Measurements from ENCODE around the gene CRTAC1.
A peak's percentile ranks its signal among the peaks of the same experiment; 100 is the strongest.

CRTAC1 gene

GRCh38 chr10:97914837-97915211 lies 115.6 kb downstream of the CRTAC1 start:
- TF ChIP-seq, protein P1, sequence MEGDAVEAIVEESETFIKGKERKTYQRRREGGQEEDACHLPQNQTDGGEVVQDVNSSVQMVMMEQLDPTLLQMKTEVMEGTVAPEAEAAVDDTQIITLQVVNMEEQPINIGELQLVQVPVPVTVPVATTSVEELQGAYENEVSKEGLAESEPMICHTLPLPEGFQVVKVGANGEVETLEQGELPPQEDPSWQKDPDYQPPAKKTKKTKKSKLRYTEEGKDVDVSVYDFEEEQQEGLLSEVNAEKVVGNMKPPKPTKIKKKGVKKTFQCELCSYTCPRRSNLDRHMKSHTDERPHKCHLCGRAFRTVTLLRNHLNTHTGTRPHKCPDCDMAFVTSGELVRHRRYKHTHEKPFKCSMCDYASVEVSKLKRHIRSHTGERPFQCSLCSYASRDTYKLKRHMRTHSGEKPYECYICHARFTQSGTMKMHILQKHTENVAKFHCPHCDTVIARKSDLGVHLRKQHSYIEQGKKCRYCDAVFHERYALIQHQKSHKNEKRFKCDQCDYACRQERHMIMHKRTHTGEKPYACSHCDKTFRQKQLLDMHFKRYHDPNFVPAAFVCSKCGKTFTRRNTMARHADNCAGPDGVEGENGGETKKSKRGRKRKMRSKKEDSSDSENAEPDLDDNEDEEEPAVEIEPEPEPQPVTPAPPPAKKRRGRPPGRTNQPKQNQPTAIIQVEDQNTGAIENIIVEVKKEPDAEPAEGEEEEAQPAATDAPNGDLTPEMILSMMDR (conservative IDR thresholded peaks at IDR 0.05), result peak; percentile 96

GRCh38 chr10:97914171-97914836 lies 116.1 kb downstream of the CRTAC1 start:
- peak overlapping the region; percentile 24; the same call in 1 of the 2 replicates for H3K27ac ChIP-seq
- TF ChIP-seq, protein P1 (conservative IDR thresholded peaks at IDR 0.05), result no peak

More at GRCh38 chr10:97914837-97915211, 115.6 kb downstream of the CRTAC1 start:
- H3K27ac ChIP-seq, result peak overlapping the region; percentile 24; the same call in 1 of the 2 replicates

- TF ChIP-seq, protein P1 (conservative IDR thresholded peaks at IDR 0.05), result no peak
- no peak overlapping the region for H3K27ac ChIP-seq
These were observed 116.8 kb downstream of the CRTAC1 start for GRCh38 chr10:97913614-97914013.

GRCh38 chr10:97913193-97913592 lies 117.2 kb downstream of the CRTAC1 start:
- no peak overlapping the region for H3K27ac ChIP-seq
- TF ChIP-seq, protein P1 (conservative IDR thresholded peaks at IDR 0.05), result no peak

- TF ChIP-seq, protein P1 (conservative IDR thresholded peaks at IDR 0.05), result no peak
These were observed 119.2 kb downstream of the CRTAC1 start for GRCh38 chr10:97911217-97911616.

GRCh38 chr10:97910661-97911060 lies 119.8 kb downstream of the CRTAC1 start:
- H3K27ac ChIP-seq, result no peak overlapping the region
- TF ChIP-seq, protein P1 (conservative IDR thresholded peaks at IDR 0.05), result no peak

More at GRCh38 chr10:97911217-97911616, 119.2 kb downstream of the CRTAC1 start:
- H3K27ac ChIP-seq, result no peak overlapping the region

DNA sequence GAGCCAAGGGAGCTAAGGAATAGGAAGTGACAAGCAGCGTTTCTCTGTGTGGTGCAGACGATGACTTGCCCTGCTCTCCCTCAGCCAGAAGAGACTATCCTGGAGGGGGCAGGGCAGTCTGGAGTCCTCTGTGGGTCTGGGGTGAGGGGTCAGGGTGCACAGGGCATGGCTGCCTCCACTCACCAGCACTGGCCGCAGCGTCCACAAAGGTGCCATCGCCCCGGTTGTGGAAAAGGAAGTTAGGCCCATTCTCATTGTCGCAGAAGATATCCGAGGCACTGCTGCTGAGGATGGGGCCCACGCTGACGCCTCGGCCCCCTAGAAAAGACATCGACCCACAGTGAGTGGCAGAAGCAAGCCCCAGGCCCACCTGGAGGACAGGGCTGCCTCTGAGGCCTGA lies 122.6 kb downstream of the CRTAC1 start:
- TF ChIP-seq, protein P1 (conservative IDR thresholded peaks at IDR 0.05), result no peak
- no peak overlapping the region for H3K27ac ChIP-seq
